Kasumi-1 (cell line): ENCODE results near the gene LRAT.

Experiments used
- DNase-seq, 2 experiments: peaks; one replicate each; lab custom pipeline; 2025; lab: John Stamatoyannopoulos, UW

LRAT gene

GRCh38 chr4:154778264-154778663, 34.5 kb downstream of the LRAT start:
- no peak for DNase-seq

- DNase-seq: peak; percentile 54 to 57
Measured at GRCh38 chr4:154779362-154779947, 35.7 kb downstream of the LRAT start.

GRCh38 chr4:154781126-154781982, 37.6 kb downstream of the LRAT start, which contains the start of gene RBM46:
TSS of gene RBM46 (plus strand) at chr4:154781272. CDS start at chr4:154796753, 15,481 bp downstream.
- DNase-seq: no peak

GRCh38 chr4:154781983-154782293, 38.1 kb downstream of the LRAT start:
- DNase-seq: no peak
